ENCODE data around the gene PPFIA2.

DNA sequence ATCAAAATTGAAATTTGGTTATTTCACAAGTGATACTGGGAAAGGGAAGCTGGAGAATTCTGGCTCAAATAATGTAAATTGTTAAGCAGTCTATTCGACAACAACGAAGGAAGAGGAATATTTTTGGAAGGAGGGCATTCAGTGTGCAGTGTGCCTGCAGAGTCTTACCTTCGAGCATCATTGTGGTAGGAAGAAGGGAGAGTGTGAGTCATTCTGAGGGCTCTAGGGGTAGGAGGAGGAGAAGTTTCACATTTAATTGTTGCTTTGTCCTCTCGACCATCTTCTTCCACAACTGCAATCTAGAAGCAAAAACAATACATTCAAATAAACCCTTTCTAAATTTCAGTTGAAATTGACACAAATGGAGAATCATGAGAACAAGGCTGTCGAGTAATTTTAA lies 418.2 kb downstream of the PPFIA2 start:
- TF ChIP-seq, protein P1, sequence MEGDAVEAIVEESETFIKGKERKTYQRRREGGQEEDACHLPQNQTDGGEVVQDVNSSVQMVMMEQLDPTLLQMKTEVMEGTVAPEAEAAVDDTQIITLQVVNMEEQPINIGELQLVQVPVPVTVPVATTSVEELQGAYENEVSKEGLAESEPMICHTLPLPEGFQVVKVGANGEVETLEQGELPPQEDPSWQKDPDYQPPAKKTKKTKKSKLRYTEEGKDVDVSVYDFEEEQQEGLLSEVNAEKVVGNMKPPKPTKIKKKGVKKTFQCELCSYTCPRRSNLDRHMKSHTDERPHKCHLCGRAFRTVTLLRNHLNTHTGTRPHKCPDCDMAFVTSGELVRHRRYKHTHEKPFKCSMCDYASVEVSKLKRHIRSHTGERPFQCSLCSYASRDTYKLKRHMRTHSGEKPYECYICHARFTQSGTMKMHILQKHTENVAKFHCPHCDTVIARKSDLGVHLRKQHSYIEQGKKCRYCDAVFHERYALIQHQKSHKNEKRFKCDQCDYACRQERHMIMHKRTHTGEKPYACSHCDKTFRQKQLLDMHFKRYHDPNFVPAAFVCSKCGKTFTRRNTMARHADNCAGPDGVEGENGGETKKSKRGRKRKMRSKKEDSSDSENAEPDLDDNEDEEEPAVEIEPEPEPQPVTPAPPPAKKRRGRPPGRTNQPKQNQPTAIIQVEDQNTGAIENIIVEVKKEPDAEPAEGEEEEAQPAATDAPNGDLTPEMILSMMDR (IDR thresholded peaks at IDR 0.05): no peak
- TF ChIP-seq POLR2A (IDR thresholded peaks at IDR 0.05): no peak

All from Peyer's patch (tissue), 4 donors.